Measurements from ENCODE around the gene GAST.
"Not testable (repeated sequence)": the region's sequence is repeated elsewhere in the genome, so short reads cannot be mapped to it uniquely, and the experiment has no call there.

The GAST gene

DNA sequence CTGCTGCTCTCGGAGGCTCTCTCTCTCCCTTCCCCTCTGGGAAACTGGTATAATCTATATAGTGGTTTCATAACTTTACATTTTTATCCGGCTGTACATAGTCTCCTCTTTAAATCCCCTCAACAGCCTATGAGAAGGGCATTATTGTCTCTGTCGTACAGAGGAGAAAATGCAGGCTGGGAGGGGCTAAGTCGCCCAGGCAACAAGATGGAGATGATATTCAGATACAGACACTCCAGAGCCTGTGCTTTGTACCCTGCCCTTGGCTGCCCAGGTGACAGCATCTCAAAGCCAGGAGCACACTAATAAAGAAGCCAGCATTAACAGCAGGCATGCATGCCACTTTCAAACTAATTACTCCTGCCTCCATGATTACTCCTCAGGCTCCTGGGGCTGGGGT, 28.1 kb upstream of the GAST start:
- no peak for DNase-seq

DNA sequence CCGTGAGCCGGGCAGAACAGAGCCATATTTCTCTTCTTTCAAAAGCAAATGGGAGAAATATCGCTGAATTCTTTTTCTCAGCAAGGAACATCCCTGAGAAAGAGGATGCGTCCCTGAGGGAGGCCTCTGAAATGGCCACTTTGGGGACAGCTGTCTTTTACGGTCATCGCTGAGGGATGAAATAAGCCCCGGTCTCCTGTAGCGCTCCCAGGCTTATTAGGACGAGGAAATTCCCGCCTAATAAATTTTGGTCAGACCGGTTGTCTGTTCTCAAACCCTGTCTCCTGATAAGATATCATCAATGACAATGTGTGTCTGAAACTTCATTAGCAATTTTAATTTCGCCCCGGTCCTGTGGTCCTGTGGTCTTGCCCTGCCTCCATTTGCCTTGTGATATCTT, 26.4 kb upstream of the GAST start:
- not testable (repeated sequence) for DNase-seq

GRCh38 chr17:41686281-41686680, 25.9 kb upstream of the GAST start:
- no peak for DNase-seq

DNA sequence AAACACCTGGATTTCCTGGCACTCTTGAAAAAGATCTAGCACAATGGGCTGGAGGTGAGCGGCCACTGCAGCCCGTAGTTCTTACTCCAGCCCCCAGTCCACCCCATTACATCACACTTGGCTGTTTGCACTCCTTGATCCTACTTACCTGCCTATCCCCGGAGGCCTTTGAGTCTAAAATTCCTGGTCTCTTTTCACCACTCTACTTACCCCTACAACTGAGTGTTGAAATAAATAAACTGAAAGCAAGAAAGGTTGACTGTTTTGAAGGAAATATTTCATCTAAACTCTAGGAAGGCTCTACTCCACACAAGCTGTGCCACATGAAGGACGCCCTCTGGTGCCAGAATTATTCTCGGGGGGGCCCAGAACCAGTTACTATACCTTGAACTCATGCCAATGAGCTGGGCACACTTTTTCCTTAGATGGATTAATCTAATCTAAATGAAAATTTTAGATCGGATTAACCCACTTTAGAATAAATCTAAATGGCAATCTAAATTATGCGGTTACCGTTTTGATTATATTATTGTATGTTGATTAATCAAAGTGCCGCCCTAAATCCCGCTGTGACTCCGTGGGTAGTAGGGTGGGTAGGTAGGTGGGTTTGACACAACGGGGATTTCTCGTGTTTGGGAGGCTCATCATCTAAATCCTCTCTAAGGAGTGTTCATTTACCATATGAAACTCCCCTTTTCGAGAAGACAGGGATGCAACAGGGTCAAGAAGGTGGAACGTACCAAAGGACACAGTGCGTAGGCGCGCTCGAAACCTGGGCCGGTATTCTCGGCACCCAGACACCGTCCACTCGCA, 24.1 kb upstream of the GAST start:
- peak; percentile 57 for DNase-seq

- peak; percentile 97 for DNase-seq
Observed at GRCh38 chr17:41688641-41689496, 23.3 kb upstream of the GAST start, which contains the start of gene EIF1. Gene EIF1, plus strand, starts transcription at chr17:41688885. Its CDS starts 154 bp downstream, at chr17:41689039.

DNA sequence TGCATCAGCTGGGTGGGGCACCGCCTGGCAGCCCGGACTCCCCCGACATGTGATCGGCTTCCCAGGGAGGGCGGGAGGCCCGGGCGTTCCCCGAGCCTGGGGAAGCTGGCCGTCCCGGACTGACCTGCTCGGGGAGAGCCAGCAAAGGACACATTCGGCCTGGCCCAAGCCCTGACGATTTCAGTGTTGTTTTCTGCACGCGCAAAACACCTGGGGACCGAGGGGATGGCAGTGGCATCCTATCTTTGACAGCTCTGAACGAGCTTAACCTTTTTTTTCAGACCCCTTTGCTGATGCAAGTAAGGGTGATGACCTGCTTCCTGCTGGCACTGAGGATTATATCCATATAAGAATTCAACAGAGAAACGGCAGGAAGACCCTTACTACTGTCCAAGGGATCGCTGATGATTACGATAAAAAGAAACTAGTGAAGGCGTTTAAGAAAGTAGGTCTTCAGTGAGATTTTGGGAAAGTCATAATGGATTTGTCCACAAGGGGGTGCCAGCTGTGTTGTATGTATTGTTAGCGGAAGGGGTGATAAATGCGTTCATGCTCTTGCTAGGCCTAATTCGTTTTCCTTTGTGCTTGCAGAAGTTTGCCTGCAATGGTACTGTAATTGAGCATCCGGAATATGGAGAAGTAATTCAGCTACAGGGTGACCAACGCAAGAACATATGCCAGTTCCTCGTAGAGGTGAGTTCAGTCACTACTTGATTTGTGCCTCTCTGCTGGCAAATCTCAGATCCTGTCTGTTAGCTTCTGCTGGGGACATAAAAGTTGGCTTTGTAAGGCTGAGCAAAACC, 22.4 kb upstream of the GAST start:
- DNase-seq = no peak

DNA sequence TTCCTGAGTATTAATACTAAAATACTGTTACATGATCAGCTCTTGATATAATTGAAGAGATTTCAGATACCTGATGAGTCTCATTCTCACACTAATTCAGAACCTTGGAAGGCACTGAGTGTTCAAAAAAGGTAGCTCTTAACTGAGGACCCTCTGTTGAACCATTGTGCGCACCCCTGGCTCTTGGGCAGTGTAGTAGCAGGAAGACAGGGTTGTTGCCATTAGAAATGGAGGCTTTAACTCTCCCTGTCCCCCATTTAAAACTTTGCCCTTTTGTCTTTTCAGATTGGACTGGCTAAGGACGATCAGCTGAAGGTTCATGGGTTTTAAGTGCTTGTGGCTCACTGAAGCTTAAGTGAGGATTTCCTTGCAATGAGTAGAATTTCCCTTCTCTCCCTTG, 21.6 kb upstream of the GAST start:
- DNase-seq = no peak

DNA sequence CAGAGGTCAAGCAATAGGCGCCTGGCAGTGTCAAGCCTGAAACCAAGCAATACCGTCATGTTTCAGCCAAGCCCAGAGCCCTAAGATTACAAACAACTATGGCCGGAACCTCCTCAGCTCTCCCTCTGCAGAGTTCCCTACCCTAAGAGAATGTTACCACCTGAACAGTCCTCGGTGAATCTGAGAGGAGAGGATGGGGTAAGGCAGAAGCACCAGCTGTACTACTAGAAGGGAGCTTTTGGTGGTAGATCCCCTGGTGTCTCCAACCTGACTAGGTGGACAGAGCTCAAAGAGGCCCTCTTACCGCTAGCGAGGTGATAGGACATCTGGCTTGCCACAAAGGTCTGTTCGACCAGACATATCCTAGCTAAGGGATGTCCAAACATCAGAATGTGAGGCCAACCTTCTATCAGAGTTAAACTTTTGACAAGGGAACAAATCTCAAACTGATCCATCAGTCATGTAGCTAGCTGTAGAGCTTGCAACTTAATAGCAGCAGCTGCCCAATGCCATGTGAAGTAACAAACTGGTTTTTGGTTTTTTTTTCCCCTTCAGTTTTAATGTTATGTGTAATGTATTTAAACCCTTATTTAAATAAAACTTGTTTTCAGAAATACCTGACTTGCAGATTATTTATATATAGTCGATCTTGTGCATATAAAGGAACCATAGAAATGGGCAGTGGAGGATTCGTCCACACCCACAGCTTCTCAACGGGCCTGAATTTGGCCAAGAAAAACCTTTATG, 20.9 kb upstream of the GAST start:
- no peak for DNase-seq

DNA sequence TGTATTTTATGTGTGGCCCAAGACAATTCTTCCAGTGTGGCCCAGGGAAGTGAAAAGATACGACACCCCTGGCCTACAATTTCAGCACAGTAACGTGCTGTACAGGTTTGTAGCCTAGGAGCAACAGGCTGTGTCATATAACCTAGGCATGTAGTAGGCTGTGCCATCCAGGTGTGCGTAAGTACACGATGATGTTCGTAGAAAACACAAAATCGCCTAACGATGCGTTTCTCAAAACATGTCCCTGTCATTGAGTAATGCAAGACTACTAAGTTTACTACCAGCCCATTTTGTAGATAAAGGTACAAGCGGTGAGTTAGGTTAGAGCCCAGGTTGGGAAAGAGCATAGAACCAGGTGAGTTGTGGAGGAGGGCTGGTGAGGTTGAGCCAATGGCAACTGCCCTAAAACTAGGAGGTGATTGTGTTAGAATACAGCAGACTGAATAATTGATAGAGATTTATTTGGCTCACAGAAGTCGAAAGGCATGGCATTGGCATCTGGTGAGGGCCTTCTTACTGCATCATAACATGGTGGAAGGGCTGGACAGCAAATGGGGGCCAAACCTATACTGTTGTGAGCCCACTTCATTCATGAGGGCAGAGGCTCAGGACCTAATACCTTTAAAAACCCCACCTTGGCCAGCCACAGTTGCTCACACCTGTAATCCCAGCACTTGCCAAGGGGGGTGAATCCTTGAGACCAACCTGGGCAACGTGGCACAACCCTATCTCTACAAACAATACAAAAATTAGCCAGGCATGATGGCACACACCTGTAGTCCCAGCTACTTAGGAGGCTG, 19.2 kb upstream of the GAST start:
- no peak for DNase-seq

DNA sequence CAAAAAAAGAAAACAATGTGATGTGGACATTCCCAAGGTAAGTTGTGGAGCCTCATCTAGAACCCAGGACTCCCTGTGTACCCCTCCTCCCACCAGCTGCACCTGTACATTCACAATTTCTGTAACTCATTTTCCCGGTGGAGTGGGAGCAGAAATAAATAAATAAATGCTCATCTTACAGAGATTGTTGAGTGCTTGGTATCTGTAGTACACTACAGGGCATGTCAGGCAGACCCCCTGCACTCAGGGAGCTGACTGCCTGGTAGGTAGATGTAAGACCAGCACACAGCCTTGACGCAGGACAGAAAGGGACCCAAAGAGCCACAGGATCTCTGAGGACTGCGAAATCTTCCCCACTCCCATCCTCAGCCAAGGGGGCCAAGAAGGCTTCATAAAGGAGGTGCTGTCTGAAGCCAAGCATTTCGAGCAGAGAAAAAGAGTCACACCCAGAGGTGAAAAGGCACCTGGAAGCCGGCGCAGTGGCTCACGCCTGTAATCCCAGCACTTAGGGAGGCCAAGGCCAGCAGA, 16.9 kb upstream of the GAST start:
- no peak for DNase-seq

DNA sequence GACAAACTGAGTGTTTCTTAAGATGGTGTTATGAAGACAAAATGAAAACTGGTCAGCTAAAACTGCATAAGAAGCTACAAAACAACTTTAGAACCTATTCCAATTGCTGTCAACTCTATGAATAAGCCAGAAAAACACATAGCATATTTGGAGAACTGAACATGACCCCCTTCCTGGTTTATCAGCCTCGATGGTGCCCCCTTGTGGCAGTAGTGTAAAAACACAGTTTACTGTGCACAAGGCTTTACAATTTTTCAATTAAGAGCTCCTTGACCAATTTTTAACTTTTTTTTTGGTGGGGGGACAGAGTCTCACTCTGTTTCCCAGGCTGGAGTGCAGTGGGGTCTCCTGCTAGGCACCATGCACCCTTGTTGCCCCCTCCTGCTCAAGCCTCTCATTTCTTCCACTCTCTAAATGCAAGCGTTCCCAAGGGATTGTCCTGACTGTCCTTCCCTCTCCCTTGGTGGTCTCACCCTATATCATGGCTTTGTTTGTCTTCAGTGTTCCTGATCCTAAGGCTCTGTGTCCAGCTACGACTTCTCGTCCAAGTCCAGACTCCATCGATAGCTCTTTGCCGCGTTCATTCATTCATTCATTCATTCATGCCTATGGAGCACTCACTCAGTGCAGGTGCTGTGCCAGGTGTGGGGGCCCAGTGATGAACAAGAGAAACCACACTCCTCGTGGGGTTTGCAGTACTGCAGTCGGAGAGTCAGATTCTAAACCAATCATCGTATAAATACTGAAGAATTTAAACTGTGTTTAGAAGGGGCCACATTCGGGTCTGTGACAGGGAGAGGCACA, 16.0 kb upstream of the GAST start:
- DNase-seq = peak; percentile 53

DNA sequence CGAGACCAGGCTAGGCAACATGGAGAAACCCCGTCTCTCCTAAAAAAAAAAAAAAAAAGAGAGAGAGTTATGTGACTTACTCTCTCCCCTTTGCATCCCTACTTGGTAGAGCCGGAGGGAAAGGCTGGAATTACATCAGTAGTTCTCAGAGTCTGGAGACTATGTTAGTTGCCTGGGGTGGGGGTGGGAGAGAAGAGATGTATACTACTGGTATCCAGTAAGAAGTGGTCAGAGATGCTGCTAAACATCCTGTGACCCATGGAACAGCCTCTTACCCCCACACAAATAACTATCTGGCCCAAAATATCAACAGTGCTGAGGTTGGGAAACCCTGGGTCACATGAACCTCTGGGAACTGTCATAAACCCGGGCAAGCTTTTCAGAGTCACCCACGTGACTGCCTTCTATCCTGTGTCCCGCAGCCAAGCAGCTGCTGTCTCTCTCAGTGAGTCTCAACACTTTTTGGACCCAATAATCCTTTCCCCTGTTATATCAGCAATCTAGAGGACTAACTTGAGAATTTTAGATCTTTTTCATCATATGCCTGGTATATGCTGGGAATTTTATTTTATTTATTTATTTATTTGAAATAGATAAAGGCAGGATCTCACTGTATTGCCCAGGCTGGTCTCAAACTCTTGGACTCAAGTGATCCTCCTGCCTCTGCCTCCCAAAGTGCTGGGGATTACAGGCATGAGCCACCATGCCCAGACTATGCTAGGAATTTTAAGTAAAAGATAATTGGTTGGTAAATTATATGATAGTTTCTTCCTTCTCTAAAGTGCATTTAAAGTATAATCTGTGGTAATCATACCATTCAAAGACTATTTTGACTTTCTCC, 14.8 kb upstream of the GAST start:
- DNase-seq = no peak

DNA sequence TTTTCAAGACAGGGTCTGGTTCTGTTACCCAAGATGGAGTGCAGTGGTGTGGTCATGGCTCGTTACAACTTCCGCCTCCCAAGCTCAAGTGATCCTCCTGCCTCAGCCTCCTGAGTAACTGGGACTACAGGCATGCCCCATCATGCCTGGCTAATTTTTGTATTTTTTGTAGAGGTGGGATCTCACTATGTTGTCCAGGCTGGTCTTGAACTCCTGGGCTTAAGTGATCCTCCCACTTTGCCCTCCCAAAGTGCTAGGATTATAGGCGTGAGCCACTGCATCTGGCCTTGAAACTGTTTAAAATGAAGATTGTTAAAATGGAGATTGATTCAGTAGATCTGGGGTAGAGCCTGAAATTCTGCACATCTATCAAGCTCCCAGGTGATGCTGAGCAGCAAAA, 11.3 kb upstream of the GAST start:
- not testable (repeated sequence) for DNase-seq

GRCh38 chr17:41702712-41703111, 9.4 kb upstream of the GAST start:
- no peak for DNase-seq

DNA sequence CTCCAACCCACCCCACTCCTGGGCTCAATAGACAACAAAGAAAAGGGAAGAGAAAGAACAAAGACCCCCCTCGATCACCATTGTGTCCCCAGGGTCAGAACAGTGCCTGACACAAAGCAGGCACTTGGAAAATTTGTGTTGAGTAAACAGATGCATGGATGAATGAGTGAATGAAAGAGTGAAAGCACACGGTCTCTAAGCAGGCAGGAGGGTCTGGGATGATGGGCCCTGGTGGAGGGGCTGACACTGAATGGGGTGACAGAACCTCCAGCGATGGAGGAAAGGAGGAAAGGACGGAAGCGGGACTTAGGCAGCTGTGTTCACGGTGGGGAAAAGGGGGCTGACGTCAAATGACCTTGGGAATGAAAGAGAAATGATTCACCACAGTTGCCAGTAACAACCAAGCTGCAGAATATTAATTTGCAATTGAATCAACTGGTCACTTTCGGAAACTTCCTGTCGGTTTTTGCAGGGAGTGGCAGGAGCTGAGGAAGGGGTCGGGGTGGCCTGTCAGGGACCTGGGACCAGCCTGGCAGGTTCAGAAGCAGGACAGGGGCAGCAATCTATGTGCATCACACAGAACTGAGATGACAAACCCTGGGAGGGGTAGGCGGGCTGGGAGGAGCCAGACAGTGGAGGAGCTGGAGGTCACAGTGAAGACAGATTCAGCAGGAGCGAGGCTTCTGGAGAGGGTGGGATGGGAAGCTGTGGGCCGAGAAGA, 6.7 kb upstream of the GAST start:
- no peak for DNase-seq

DNA sequence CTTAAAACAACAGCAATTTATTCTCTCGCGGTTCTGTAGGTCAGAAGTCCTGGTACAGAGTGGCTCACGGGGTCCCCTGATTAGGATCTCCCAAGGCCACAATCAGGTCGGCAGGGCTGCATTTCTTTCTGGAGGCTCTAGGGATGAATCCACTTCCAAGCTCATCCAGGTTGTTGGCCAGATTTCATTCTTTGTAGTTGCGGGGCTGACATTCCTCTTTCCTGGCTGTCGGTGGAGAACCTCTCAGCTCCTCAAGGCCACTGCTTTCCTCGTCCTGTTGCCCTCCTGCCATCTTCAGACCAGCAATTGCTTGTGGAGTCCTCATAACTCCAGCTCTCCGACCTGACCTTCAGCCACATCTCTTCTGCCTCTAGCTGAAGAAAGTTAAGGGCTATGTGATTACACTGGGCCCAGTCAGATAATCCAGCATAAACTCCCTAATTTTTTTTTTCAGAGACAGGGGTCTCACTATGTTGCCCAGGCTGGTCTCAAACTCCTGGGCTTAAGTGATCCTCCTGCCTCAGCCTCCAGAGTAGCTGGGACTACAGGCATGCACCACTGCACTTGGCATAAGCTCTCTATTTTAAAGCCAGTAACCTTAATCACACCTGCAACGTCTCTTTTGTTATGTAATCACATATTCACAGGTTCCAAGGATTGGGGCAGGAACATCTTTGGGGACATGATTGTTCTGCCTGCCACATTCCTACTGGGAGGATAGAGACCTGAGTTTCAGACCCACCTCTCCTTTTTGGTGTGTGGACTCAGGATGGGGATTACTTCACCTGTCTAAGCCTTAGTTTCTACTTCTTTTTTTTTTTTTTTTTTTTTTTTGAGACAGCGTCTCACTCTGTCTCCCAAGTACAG, 4.1 kb upstream of the GAST start:
- DNase-seq = no peak

DNA sequence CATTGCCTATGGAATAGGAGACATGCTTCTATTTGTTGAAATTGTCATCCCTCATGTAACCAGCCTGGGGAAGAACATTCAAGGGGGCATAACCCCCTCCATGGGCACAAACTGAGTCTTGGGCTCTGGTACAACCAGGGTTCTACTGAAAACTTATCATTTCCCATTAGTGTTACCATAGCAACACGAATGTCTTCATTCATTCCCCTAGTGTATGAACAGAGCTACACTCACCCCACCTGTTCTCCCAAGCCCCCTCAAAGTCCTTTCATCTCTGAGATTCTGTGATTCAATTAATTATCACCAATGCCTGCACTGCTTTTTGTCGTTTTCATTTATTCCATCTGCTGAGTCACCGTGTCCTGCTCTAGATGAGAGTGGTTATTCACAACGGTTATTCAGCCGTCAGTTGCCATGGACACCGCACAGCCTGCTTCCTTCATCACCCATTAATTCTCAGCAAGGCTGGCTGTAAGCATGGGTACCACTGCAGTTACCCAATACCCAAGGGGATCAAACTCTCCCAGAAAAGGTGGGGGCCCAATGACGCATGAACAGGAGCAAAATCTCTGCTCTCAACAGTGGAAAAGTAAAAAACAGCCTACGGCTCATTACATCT, 1.6 kb upstream of the GAST start:
- DNase-seq = peak; percentile 98
